ENCODE results near the gene SLC22A31. TPM values are rescaled to one million over a fixed set of nuclear protein-coding genes. Genes with fewer than 3 reads are reported as not detected.
"Not testable (repeated sequence)": the region's sequence is repeated elsewhere in the genome, so short reads cannot be mapped to it uniquely, and the experiment has no call there.

Gene SLC22A31
- total RNA-seq, 1 donor from 2014 or later: not detected

GRCh38 chr16:89169778-89170177 is 30.6 kb downstream of the SLC22A31 start:
- Mint-ChIP-seq H3K4me1 (peaks cover 16% of the 10 kb centered on the region), H3K27me3 (peaks cover 2% of the 10 kb centered on the region), H3K4me3 (no peak overlapping the region), H3K36me3 (ENCODE audit: low read depth) (no peaks in the 10 kb centered on the region), H3K27ac (no peak overlapping the region), H3K9me3 (no peaks in the 10 kb centered on the region)
- ATAC-seq (ENCODE audit: low read depth) (no peak), DNase-seq (no peak)
- POLR2A ChIA-PET: no interaction called here
- no peak for TF ChIP-seq CTCF (IDR thresholded peaks at IDR 0.05)
- CTCF ChIA-PET: interaction anchor here (1.5 kb wide), 1 partner anchor 432 kb away, joined by 5 read pairs; no protein-coding TSS in a partner anchor
- intact Hi-C loops (cut with micrococcal nuclease): loop anchor here (5.0 to 10.0 kb wide), 2 partner anchors 72 to 715 kb away; partner anchors contain the start of gene ZFPM1

DNA sequence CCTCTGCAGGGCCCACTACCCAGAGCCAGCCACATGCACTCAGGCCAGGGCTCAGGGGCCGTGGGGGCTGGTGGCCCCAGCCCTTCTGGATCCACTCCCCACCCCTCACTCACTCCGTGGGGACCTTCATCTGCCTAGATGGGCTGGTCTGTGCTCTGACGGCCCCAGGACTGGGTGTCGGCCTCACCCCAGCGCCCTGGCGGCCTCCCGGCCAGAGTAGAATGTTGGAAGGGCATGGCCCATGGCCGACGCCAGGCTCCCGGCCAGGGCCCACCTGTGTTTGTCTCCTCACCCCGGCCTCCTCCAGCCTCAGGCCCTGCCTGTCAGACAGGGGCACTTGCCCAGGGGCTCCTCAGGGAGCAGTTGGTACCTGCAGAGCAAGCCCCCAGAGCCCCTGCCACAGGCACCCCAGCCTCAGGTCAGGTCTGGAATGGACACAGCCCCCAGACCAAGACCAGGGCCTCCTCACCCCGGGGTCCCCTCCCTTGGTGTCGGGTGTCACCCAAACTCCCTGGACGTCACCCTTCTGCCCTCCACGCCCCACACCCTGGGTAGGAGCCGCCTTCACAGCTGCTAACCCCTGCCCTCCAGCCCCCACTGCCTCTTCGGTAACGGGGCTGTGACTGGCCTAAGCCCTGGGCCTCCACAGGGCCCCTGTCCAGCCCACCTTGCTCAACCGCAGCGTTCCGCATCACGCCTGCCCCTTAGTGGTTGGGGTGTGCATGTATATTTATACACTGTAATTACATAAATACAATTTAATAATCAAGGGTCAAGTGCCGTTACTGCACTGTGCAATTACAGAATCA is 31.8 kb downstream of the SLC22A31 start:
- no peaks in the 10 kb centered on the region for H3K36me3 Mint-ChIP-seq (ENCODE audit: low read depth)
- DNase-seq: no peak
- ChIA-PET POLR2A (interaction anchor here (0.6 kb wide), 1 partner anchor 225 kb away, joined by 5 read pairs; no protein-coding TSS in a partner anchor), CTCF (interaction anchor here (0.7 to 1.5 kb wide), 3 partner anchors 228 to 431 kb away, joined by 3 to 5 read pairs (median 3); no protein-coding TSS in a partner anchor)
- H3K9me3 Mint-ChIP-seq: no peaks in the 10 kb centered on the region
- H3K27me3 Mint-ChIP-seq: peaks cover 2% of the 10 kb centered on the region
- no peak overlapping the region for H3K27ac Mint-ChIP-seq
- intact Hi-C loops (cut with micrococcal nuclease): no loop called here
- ATAC-seq (ENCODE audit: low read depth): no peak
- peaks cover 24% of the 10 kb centered on the region for H3K4me1 Mint-ChIP-seq
- TF ChIP-seq CTCF (IDR thresholded peaks at IDR 0.05): no peak
- H3K4me3 Mint-ChIP-seq: no peak overlapping the region

DNA sequence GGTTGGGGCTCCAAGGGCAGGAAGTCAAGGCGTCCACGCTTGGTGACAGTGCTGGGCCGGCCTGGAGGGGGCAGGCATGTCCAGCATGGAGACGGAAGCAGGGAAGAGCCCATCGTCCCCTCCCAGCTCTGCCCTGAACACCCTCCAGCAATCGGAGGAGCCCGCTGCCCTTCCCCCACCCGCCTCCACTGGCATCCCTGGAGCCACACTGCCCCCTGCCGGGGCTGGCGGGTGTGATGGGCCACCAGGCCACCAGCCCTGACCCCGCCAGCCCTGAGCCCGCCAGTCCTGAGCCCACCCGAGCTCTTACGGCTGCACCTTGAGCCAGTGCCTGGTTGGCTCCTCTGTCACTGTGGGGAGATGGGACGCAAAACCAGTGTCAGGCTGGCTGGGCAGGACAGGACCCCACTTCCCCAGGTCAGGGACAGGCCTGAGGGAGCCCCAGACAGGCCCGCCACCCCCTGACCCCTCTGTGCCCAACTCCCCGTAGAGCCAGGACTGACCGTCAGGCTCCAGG is 32.9 kb downstream of the SLC22A31 start:
- DNase-seq (peak; percentile 92), ATAC-seq (ENCODE audit: low read depth) (peak; percentile 37)
- H3K4me3 Mint-ChIP-seq: no peak overlapping the region
- POLR2A ChIA-PET: interaction anchor here (0.5 to 1.4 kb wide), 4 partner anchors 108 to 356 kb away, joined by 3 to 5 read pairs (median 4); partner anchors contain the start of gene APRT
- H3K9me3 Mint-ChIP-seq: no peaks in the 10 kb centered on the region
- CTCF ChIA-PET: interaction anchor here (0.6 to 1.8 kb wide), 8 partner anchors 225 to 430 kb away, joined by 3 to 20 read pairs (median 6); no protein-coding TSS in a partner anchor
- TF ChIP-seq CTCF (IDR thresholded peaks at IDR 0.05): no peak
- peaks cover 24% of the 10 kb centered on the region for H3K4me1 Mint-ChIP-seq
- H3K36me3 Mint-ChIP-seq (ENCODE audit: low read depth): no peaks in the 10 kb centered on the region
- intact Hi-C loops (cut with micrococcal nuclease): loop anchor here (1.0 kb wide), 6 partner anchors 49 to 430 kb away; partner anchors contain the start of gene TRAPPC2L
- no peak overlapping the region for H3K27ac Mint-ChIP-seq
- peaks cover 2% of the 10 kb centered on the region for H3K27me3 Mint-ChIP-seq

GRCh38 chr16:89166696-89167424 is 33.5 kb downstream of the SLC22A31 start:
- POLR2A ChIA-PET: interaction anchor here (0.5 to 1.4 kb wide), 4 partner anchors 107 to 356 kb away, joined by 3 to 5 read pairs (median 4); partner anchors contain the start of gene APRT
- Mint-ChIP-seq H3K27ac (peak overlapping the region; percentile 50), H3K9me3 (no peaks in the 10 kb centered on the region), H3K27me3 (peaks cover 5% of the 10 kb centered on the region), H3K4me3 (no peak overlapping the region), H3K36me3 (ENCODE audit: low read depth) (no peaks in the 10 kb centered on the region), H3K4me1 (peaks cover 28% of the 10 kb centered on the region)
- CTCF ChIA-PET: interaction anchor here (0.6 to 1.8 kb wide), 9 partner anchors 41 to 434 kb away, joined by 3 to 20 read pairs (median 5); no protein-coding TSS in a partner anchor
- intact Hi-C loops (cut with micrococcal nuclease): loop anchor here (1.0 kb wide), 6 partner anchors 49 to 430 kb away; partner anchors contain the start of gene TRAPPC2L
- DNase-seq: no peak
- no peak for TF ChIP-seq CTCF (IDR thresholded peaks at IDR 0.05)
- ATAC-seq (ENCODE audit: low read depth): no peak

DNA sequence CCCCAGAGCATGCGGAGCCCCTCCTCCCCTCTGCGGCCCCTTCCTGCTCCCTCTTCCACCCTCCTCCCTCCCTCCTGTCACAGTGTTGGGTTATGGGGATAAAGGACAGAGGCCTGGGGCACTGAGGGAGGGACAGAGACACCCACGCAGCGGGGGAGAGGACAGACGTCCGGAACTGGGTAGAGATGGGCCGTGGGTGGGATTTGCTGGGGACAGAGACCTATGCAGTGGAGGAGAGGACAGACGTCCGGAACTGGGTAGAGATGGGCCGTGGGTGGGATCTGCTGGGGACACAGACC is 34.7 kb downstream of the SLC22A31 start:
- POLR2A ChIA-PET; intact Hi-C loops (cut with micrococcal nuclease); H3K4me3 Mint-ChIP-seq; ATAC-seq (ENCODE audit: low read depth); H3K9me3 Mint-ChIP-seq; H3K27ac Mint-ChIP-seq; H3K27me3 Mint-ChIP-seq; H3K36me3 Mint-ChIP-seq (ENCODE audit: low read depth); DNase-seq: not testable (repeated sequence)
- peaks cover 27% of the 10 kb centered on the region for H3K4me1 Mint-ChIP-seq
- CTCF ChIA-PET: interaction anchor here (1.0 kb wide), 1 partner anchor 428 kb away, joined by 3 read pairs; no protein-coding TSS in a partner anchor

Data from activated B cell treated with CpG ODN at 0.5 μM for 24 hours (primary cell).